DMS53 treated with DMSO at 0.1 percent for 48 hours (cell line): ENCODE results near the gene GUCD1.

Experiments used
- DNase-seq: peaks from one replicate; lab custom pipeline; 2025; ENCODE audit not compliant: unreplicated experiment; lab: John Stamatoyannopoulos, UW

The GUCD1 gene

GRCh38 chr22:24504540-24504939, 50.4 kb downstream of the GUCD1 start:
- DNase-seq: no peak

- DNase-seq: no peak
Observed at GRCh38 chr22:24503843-24504338, 51.0 kb downstream of the GUCD1 start.

DNA sequence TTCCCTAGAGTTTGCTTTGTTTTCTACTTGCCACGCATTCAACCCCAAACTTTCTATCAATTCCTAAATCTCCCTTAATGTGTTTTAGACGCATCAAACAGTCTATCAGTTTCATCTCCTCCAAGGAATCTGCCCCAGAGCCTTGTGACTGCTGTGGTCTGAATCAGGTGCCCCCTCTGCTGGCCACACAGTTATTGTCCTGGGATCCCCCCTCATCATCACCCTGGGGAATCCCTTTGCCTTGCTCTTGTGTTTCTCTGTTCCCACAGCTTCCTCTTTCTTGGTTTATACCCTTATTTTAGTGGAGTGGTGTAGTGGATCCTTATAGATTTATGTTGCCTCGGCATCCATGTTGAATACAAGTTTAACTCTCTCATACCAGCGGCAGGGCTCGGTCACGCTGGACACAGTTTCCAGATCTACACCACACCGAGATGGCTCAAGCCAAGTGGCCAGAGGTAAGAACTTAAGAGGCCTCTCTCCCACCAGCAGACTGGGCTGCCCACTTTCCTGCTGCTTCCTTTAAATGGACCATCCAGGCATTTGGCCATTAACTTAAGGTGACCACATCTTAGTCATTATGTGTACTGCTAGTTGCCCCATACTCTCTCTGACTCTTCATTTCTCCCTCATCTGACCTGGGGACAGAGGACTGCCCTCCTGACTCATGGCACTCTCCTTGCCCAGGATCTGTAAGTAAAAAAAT, 51.6 kb downstream of the GUCD1 start:
- no peak for DNase-seq

DNA sequence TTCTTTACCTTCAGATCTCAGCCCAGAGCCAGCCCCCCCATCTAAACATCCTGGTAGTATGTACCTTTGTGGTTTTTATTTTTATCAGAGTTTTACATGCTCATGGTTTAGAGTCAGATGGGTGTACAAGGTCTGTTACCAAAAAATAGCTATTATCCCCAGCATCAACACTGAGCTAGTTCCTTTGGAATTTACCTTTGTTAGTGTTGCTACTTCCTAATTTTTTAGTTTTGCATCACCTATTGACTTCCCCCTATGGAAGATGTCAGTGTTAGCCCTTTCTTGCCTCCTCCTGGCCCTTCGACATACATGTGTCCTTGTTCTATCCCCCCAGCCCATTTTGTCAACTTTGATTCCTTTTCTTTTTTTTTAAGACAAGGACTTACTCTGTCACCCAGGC, 52.4 kb downstream of the GUCD1 start:
- DNase-seq: no peak

GRCh38 chr22:24502034-24502433, 52.9 kb downstream of the GUCD1 start:
- no peak for DNase-seq

DNA sequence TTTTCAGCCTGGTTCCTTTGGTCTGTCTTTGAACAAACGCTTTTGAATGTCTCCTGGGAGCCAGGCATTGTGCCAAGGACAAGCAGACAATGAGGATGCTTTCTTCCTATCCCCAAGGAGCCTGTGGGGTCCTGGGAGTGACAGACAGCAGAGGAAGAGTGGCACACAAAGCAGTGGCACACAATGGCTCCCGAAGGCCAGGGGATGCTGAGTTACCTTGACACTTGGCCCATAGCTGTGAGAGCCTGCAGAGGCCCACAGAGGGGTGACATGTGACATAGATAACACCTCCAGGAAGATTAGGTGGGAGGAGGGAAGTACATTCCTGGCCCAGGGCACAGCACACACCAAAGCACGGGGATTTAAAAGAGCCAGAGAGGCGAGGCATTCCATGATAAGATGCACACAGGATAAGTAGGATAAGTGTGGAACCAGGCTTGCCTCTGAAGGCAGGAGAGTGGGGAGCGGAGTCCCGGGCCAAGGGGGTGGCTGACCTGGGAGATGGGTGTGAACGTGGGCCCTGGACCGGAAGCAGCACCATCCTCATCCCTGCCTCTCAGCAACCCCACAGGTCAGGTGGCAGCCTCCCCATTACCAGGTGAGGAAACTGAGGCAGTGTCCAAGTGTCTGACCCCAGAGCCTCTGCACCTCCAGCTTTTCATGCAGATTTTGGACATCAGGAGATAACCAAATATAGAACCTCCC, 53.5 kb downstream of the GUCD1 start:
- no peak for DNase-seq

DNA sequence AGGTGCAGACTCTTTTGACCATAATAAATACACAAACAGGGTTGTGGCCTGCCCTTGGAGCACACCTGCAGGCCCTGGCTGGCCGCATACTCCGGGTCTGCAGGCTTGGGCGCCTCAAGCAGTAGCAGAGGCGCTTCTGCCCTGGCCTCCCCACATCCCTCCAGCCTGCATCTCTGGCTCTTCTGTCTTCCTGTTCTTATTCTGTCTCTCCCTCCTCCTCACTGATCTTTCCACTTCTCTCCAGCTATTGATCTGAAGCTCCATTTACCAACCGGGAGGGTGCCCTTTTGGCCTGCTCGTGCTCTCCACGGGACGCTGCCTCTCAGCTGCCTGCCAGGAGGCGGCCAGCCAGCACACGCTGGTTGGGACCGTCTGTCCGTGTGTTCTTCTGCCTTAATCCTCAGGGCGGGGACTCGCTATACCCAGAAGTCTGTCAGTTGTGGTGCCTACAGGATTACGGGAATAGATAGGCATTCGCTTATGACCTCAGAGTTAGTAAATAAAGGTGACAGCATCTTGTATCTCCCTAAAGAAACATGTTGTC, 54.6 kb downstream of the GUCD1 start:
- DNase-seq: peak; percentile 36

DNA sequence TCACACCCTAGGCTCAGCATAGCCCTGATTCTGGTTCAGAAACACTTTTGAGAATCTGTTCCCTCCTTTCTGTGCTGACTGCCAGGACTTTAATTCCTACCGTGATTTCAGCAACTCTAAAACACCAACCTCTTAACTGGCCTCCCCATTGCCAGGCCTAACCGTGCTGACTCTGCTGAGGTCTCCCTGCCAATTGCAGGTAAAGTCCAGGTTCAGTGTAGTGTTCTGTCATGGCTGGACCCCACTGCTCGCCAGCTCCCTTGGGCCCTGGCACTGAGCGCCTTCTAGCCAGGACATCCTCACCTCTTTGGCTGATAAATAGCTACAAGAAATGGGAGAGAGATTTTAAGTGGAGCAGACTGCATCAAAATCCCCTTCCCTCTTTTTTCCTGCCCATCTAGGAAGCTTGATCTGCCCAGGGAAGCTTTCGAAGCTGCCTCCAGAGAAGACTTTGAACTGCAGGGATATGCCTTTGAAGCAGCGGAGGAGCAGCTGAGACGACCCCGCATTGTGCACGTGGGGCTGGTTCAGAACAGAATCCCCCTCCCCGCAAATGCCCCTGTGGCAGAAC, 55.1 kb downstream of the GUCD1 start:
- no peak for DNase-seq

DNA sequence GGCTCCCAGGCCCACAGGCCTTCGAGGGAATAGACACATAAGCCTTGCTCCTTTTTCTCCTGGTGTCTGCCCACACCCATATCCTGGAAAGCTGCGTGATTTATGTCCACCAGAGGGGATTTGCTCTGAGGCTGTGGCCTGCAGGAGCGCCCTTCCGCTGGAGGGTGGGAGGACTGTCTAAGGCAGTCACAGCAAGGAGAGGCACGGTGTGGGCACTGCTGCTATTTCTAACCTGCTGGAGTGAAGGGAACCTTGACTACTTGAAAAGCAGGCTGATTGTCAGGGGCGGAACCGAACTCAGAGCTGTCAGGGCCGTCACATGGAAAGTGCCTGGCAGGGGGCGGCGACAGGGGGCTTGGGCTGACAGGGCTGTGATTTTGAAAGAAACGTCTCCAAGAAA, 56.1 kb downstream of the GUCD1 start:
- no peak for DNase-seq

- DNase-seq: no peak
Observed at GRCh38 chr22:24497841-24498258, 57.1 kb downstream of the GUCD1 start.

DNA sequence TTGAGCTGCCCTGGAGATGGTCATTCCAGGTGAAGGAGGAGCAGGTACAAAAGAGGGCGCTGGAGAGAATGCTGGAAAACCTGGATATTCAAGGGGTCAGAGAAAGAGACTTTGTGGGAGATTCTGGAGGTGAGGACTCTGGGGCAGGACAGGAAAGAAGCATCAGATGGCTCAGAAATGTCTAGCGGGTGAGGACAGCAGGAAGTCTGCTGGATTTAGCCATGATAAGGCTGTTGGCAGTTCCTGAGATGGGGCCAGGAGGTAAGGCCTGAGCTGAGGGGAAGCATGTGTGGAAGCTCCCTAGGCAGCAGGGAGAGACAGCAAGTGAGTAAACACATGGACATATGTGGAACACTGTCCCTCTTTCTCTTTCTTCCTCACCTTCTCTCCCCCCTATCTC, 58.3 kb downstream of the GUCD1 start:
- DNase-seq: no peak

DNA sequence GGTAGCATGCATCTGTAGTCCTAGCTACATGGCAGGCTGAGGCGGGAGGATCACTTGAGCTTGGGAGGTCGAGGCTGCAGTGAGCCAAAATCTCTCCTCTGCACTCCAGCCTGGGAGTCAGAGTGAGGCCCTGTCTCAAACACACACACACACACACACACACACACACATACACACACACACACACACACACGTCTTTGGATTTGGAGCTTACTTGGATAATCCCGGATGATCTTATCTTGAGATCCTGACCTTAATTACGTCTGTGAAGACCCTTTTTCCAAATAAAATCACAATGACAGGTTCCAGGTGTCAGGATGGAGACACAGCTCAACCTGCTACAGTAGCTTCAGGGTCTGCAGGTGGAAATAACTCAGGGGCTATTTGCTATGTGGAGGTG, 58.7 kb downstream of the GUCD1 start:
- no peak for DNase-seq

- no peak for DNase-seq
Observed at GRCh38 chr22:24495365-24495675, 59.6 kb downstream of the GUCD1 start.

DNA sequence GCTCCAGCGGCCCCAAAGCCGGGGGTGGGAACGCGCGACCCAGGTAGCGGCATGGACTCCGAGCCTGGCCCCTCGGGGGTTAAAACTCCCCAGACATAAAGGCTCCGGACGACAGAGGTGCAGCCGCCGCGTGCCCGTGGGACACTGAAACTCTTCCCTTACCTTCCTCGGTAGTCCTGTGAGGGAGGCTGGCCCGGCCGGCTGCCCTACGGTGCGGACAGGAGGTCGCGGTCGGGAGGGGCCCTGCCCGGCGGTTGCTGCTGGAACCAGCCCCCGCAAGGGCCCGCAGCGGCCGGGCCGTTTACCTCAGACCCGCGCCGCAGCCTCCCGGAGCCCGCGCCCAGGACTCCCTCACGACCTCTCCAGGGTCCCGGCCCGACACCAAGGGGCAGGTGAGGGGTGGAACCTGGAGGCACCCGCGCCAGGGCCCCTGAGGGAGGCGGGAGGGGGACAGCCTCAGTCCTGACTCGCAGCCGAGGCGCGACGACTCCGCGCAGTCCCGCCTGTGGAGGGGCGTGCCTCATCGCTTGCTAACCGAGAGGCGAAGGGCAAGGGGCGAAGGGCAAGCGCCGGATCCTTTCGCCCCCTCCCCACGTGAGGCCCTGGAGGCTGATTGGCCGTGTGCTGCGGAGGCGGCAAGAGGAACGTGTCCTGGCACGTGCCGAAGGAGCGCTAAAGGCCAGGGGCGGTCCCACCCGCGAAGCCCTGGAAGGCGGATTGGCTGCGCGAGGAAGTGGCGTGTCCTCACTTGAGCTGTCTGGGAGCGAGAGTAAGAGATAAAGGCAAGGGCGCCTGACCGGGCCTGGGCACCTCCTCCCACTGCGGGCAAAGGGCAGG, 60.2 kb downstream of the GUCD1 start, which contains the start of gene UPB1:
Gene UPB1 (plus strand): TSS at position 805 of the 837 bp plus-strand sequence. CDS start 72 bp downstream, outside the sequence.
- DNase-seq: no peak

DNA sequence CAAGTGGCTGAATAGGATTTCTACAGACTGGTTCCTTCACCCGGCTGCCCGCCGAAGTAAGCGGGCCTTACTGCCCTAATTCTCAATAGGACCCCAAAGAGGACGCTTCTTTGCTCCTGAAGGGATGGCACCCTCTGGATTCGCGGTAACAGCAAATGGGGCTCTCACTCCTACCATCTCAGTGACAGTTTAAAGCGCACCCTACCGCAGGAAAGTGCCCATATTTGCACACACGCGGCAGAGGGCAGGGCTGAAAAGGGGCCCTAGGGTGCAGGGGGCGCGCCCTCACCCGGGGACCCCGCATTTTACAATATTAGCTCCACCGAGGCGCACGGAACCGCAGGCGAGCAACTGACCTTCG, 60.8 kb downstream of the GUCD1 start:
- no peak for DNase-seq

- no peak for DNase-seq
Observed at GRCh38 chr22:24492391-24492790, 62.5 kb downstream of the GUCD1 start.
